Adrenal gland (tissue), 12 donors: Measurements from ENCODE around the gene ADPRS. TPM values are rescaled to one million over a fixed set of nuclear protein-coding genes. Genes with fewer than 3 reads are reported as not detected.

Experiments
- DNase-seq, 7 donors: peaks; one replicate each; pipeline ENCODE4 v3.0.0-alpha.2; 2019 to 2020
- H3K27ac ChIP-seq, 5 donors: fragments of 200-600 bp; sonication (generic) in 4 of 5; 1 replicate in 3 of 5; 2 replicates in 2 of 5; pipeline versions ENCODE4 v1.5.1 to v1.8.0; 2016 to 2020; ENCODE audit warnings: mild to moderate bottlenecking in 1 of 5
- H3K27me3 ChIP-seq: fragments of 200-600 bp; 2 replicates; pipeline ENCODE4 v1.8.0; 2021
- H3K36me3 ChIP-seq, 2 donors: fragments of 200-600 bp; replicated peaks in 1 of 2; 1 replicate in 1 of 2; 2 replicates in 1 of 2; pipeline versions ENCODE4 v1.5.1 to v1.8.0; 2018 to 2022
- H3K4me1 ChIP-seq, 2 donors: fragments of 200-600 bp; replicated peaks in 1 of 2; 1 replicate in 1 of 2; 2 replicates in 1 of 2; pipeline versions ENCODE4 v1.5.1 to v1.8.0; 2018 to 2021
- H3K4me3 ChIP-seq, 4 donors: fragments of 200-600 bp; sonication (generic) in 3 of 4; one replicate each; pipeline ENCODE4 v1.5.1; 2016 to 2018
- H3K9me3 ChIP-seq, 3 donors: fragments of 200-600 bp; sonication (generic) in 1 of 3; replicated peaks in 1 of 3; 1 replicate in 2 of 3; 2 replicates in 1 of 3; pipeline versions ENCODE4 v1.5.1 to v1.8.0; 2016 to 2021
- CTCF ChIP-seq, 6 experiments: fragments of 450-650 bp in 4 of 6; fragments of 200-600 bp in 2 of 6; sonication (generic) in 1 of 6; IDR thresholded peaks; 1 replicate in 5 of 6; 2 replicates in 1 of 6; pipeline versions ENCODE4 v1.5.1 to v1.8.0; 2016 to 2021; ENCODE audit warnings: antibody characterized with exemption in 6 of 6, mild to moderate bottlenecking in 2 of 6, moderate library complexity in 1 of 6
- POLR2A ChIP-seq, 2 donors: fragments of 450-650 bp; IDR thresholded peaks; one replicate each; pipeline ENCODE4 v1.6.1; 2017; ENCODE audit warnings: antibody characterized with exemption in 2 of 2, mild to moderate bottlenecking in 2 of 2, moderate library complexity in 1 of 2
- WGBS, 4 donors: extraction: QIAGEN DNeasy Blood & Tissue Kit in 2 of 4; methylation state at CpG; one replicate each; pipeline versions ENCODE4 v1.1.5 to v1.1.7; 2013 to 2017; 5-methylcytosine and 5-hydroxymethylcytosine counted together
- intact Hi-C, 2 donors: fragments of 100-400 bp; cut with DNase I; formaldehyde crosslinking; loops; one replicate each; pipeline versions ENCODE4 v1.14.1 to v1.15.0; 2022 to 2023
- polyA plus RNA-seq, 3 donors: library from polyadenylated mRNA; stranded (reverse); fragments of 200-250 nt in 2 of 3; fragments of 350-450 nt in 1 of 3; fragmentation: Illumina TruSeq in 1 of 3; extraction: RNeasy Lipid Tissue Mini Kit (QIAGEN cat#74804) in 1 of 3; gene quantifications; one replicate each; pipeline ENCODE4 v1.2.3, GENCODE V29; 2013 to 2014
- total RNA-seq, 9 donors: library from RNA; depleted of rRNA in 4 of 9; stranded (reverse); fragments of >200 nt in 4 of 9; fragments of 120-200 nt in 1 of 9; fragmentation: NEBNext Ultra II Directional in 1 of 9; extraction: Animal tissue kit (Norgen Biotek cat#: 25700) in 1 of 9; gene quantifications; one replicate each; pipeline versions ENCODE4 v1.1.0 to v1.2.4, GENCODE V29; 2013 to 2023
- donor health status: healthy with polysubstance abuse.
- donor health status: Bipolar disorder and iron deficiency.
- donor health status: DM: yes; HTN: yes; CAD: no.
- donor health status: DM: no; HTN: no; CAD: no.
- donor health status: DM: no; HTN: no; CAD: no.
- donor health status: DM: yes; HTN: yes; CAD: no.

ADPRS gene
- total and polyA plus RNA-seq, 12 donors: 40.1 to 84.5 (median 52.1) TPM

- DNase-seq: no peak
- no peak overlapping the region for H3K27ac ChIP-seq
- 24 to 67% (median 46%) methylated on average over 11 to 42 of the region's 42 CpGs for WGBS, 4 donors
- intact Hi-C loops: no loop called here
- H3K4me3 ChIP-seq: peak overlapping the region in 1 of 4 donors; percentile 51
- H3K36me3 ChIP-seq: no peaks in the 10 kb centered on the region
- no peaks in the 10 kb centered on the region for H3K9me3 ChIP-seq
- peaks cover 0 to 6% of the 10 kb centered on the region in 2 donors for H3K4me1 ChIP-seq
- H3K27me3 ChIP-seq: peaks cover 3% of the 10 kb centered on the region
- TF ChIP-seq POLR2A (IDR thresholded peaks at IDR 0.05): no peak
- no peak for TF ChIP-seq CTCF (IDR thresholded peaks at IDR 0.05)
These were observed 35.9 kb downstream of the ADPRS start for GRCh38 chr1:36124404-36125128.

DNA sequence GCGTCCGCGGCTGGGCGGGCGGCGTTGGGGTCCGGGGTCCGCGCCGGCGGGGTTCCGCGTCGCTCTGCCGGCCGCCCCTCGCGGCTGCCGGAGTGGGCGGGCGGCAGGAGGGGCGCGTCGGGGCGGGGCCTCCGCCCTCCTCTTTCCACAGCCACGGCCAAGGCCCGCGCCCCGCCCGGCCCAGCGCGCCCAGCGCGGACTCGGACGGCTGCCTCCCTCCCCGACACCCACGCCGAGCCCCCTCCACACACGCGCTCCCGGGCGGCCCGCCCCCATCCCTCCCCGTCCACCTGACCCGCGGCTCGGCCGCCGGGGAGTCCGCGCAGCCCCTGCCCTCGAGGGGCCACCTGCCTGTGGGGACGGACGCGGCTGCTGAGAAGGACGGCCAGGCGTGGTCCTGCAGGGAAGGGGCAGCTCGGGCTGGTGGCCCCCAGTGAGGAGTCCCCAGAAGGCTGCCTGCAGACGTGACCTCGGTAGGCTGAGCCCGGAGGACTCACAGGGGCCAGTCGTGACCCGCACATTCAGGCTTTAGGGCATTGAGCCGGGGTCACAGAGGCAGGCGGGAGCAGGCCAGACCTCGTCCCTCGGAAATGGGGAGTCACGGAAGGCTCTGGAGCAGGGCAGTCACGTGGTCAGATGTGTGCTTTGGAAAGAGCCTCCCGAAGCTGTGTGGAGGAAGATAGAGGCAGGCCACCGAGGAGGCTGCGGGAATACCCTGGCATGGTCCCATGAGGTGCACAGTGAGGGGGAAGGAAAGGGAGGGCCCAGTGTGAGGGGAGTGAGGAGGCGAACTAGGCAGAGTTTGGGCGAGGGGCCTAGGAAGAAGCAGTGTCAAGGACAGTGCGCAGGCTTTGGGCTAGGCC, 36.7 kb downstream of the ADPRS start, which contains the start of gene COL8A2:
COL8A2 (minus strand) TSS at position 94 of the 863 bp plus-strand sequence. CDS start 24,980 bp downstream, outside the sequence.
- no peak within 1 kb of the TSS for H3K27ac ChIP-seq
- intact Hi-C loops: no loop called here
- peak in 1 of 7 donors; percentile 31 for DNase-seq
- 12 to 65% (median 31%) methylated on average over 12 to 76 of the region's 77 CpGs for WGBS, 4 donors
- H3K27me3 ChIP-seq: peaks cover 3% of the 10 kb centered on the region
- H3K9me3 ChIP-seq: no peaks in the 10 kb centered on the region
- H3K4me1 ChIP-seq: peaks cover 0 to 6% of the 10 kb centered on the region in 2 donors
- peak within 1 kb of the TSS in 1 of 4 donors; percentile 51 for H3K4me3 ChIP-seq
- TF ChIP-seq POLR2A (IDR thresholded peaks at IDR 0.05) (no peak), CTCF (IDR thresholded peaks at IDR 0.05) (no peak)
- no peaks in the 10 kb centered on the region for H3K36me3 ChIP-seq

DNA sequence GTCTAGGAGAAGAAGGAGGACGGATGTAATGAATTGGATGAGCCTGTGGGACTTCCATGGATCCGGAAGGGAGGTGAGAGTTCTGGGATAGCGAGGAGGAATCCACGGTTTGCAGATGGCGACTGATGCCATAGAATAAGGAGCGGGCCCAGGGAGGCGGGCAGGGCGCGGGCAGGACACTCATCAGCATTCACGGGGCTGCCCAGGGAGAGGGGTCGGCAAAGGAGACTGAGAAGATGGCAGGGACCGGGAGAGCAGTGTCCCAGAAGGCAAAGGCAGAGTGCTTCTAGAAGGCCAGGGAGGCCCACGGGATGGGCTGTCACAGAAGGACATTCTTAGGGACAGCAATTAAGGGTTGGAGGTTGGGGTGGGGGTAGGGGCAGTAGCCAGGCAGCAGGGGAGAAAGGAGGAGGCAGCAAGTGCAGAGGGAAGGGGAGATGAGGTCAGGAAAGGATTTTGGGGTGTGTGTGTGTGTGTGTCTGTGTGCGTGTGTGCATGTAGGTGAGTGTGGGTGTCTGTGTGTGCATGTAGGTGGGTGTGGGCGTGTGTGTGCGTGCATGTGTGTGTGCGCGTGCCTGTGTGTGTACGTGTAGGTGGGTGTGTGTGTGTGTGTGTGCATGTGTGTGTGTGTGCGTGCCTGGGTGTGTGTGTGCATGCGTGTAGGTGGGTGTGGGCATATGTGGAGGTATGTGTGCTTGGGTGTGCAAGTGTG, 37.5 kb downstream of the ADPRS start:
- H3K9me3 ChIP-seq: no peaks in the 10 kb centered on the region
- H3K27me3 ChIP-seq: peaks cover 3% of the 10 kb centered on the region
- H3K36me3 ChIP-seq: no peaks in the 10 kb centered on the region
- intact Hi-C loops: no loop called here
- WGBS, 4 donors: 81 to 90% (median 84%) methylated on average over 21 of the region's 21 CpGs
- TF ChIP-seq CTCF (IDR thresholded peaks at IDR 0.05) (no peak), POLR2A (IDR thresholded peaks at IDR 0.05) (no peak)
- peaks cover 0 to 6% of the 10 kb centered on the region in 2 donors for H3K4me1 ChIP-seq
- no peak for DNase-seq
- no peak overlapping the region for H3K4me3 ChIP-seq
- no peak overlapping the region for H3K27ac ChIP-seq
